Mesodermal cell (in vitro differentiated cells): ENCODE results near the gene DACT3.

Experiments used
- H3K27ac ChIP-seq: 2 replicates; pipeline ENCODE4 v1.7.0; 2013; ENCODE audit warnings: mild to moderate bottlenecking, low read depth, low read length, moderate library complexity; ENCODE audit not compliant: severe bottlenecking
- H3K36me3 ChIP-seq: 2 replicates; pipeline ENCODE4 v1.7.1; 2013; ENCODE audit warnings: mild to moderate bottlenecking, low read length, moderate library complexity; ENCODE audit not compliant: control insufficient read depth, insufficient read depth
- H3K4me1 ChIP-seq: one replicate; pipeline ENCODE4 v1.7.1; 2013; ENCODE audit warnings: mild to moderate bottlenecking, low read length; ENCODE audit not compliant: insufficient read depth, control insufficient read depth, poor library complexity, severe bottlenecking
- H3K4me3 ChIP-seq: 2 replicates; pipeline ENCODE4 v1.7.0; 2013; ENCODE audit warnings: low read length, control low read depth, mild to moderate bottlenecking; ENCODE audit not compliant: insufficient read depth, poor library complexity, severe bottlenecking; ENCODE audit errors: extremely low read depth
- H3K9me3 ChIP-seq: 2 replicates; pipeline ENCODE4 v1.7.1; 2013; ENCODE audit warnings: mild to moderate bottlenecking, low read length, moderate library complexity; ENCODE audit not compliant: control insufficient read depth
- whole genome bisulfite sequencing, 2 experiments: methylation state at CpG; one replicate each; pipeline ENCODE4 v1.1.5; 2013; ENCODE audit warnings: missing lambda C conversion rate in 2 of 2; ENCODE audit not compliant: insufficient coverage in 2 of 2; 5-methylcytosine and 5-hydroxymethylcytosine counted together

The DACT3 gene

DNA sequence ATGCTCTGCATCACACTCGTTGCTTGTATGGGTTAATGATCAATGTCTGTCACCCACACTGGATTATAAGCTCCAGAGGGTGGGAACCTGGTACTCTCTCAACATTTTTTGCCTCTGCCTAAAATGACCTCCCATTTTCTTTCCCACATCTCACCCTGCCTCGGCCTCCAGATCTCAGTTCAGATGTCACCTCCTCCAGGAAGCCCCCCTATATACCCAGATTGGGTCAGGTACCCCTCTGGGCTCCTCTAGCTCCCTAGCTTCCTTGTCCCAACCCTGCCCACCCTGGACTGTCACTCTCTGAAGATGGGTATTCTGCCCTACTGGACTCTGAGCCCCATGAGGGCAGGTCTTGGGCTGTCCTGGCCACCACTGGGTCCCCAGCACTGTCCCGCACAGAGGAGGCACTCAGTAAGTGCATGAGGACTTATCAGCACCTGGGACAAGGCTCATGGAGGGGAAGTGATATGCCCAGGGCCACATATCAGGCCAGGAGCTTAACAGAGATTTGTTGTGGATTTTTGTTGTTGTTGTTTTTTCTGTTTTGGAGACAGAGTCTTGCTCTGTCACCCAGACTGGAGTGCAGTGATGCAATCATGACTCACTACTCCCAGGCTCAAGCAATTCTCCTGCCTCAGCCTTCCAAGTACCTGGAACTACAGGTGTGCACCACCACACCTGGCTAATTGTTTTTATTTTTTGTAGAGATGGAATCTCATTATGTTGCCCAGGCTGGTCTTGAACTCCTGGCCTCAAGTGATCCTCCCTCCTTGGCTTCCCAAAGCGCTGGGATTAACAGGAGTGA lies 32.1 kb upstream of the DACT3 start:
- Histone ChIP-seq H3K27ac (no peak overlapping the region), H3K9me3 (no peaks in the 10 kb centered on the region), H3K36me3 (peaks cover 86% of the 10 kb centered on the region), H3K4me3 (no peak overlapping the region), H3K4me1 (peaks cover 8% of the 10 kb centered on the region)
- WGBS, 2 experiments = 96 to 98% methylated on average over 4 of the region's 4 CpGs

- H3K4me1 ChIP-seq = peaks cover 3% of the 10 kb centered on the region
- H3K9me3 ChIP-seq = no peaks in the 10 kb centered on the region
- H3K27ac ChIP-seq = no peak overlapping the region
- 88 to 100% methylated on average over 2 of the region's 2 CpGs for WGBS, 2 experiments
- H3K36me3 ChIP-seq = peaks cover 97% of the 10 kb centered on the region
- H3K4me3 ChIP-seq = no peak overlapping the region
Measured at GRCh38 chr19:46691948-46692347, 31.0 kb upstream of the DACT3 start.

DNA sequence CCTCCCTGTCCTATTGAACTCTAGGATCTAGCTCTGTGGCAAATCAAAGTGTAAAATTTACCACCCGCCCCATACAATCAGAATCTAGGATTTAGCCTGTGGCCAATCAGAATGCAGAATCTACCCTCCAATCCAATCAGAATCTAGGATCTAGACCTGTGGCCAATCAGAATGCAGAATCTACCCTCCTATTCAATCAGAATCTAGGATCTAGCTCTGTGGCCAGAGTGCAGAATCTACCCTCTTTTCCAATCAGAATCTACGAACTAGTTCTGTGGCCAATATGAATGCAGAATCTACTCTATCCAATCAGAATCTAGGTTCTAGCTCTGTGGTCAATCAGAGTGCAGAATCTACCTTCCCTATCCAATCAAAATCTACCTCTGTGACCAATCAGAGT lies 30.1 kb upstream of the DACT3 start:
- Histone ChIP-seq H3K9me3 (no peaks in the 10 kb centered on the region), H3K4me1 (no peaks in the 10 kb centered on the region), H3K27ac (no peak overlapping the region), H3K4me3 (no peak overlapping the region), H3K36me3 (peaks cover 95% of the 10 kb centered on the region)
- 45 to 50% methylated on average over 2 of the region's 2 CpGs for WGBS, 2 experiments

- no peak overlapping the region for H3K4me3 ChIP-seq
- no peak overlapping the region for H3K27ac ChIP-seq
- peaks cover 94% of the 10 kb centered on the region for H3K36me3 ChIP-seq
- H3K9me3 ChIP-seq = no peaks in the 10 kb centered on the region
- H3K4me1 ChIP-seq = no peaks in the 10 kb centered on the region
- WGBS, 2 experiments = 98% methylated on average over 11 to 12 of the region's 14 CpGs
Measured at GRCh38 chr19:46689358-46689757, 28.4 kb upstream of the DACT3 start.

GRCh38 chr19:46687438-46688145 lies 26.6 kb upstream of the DACT3 start:
- Histone ChIP-seq H3K36me3 (peaks cover 88% of the 10 kb centered on the region), H3K4me3 (no peak overlapping the region), H3K27ac (no peak overlapping the region), H3K9me3 (no peaks in the 10 kb centered on the region), H3K4me1 (no peaks in the 10 kb centered on the region)
- WGBS, 2 experiments = 94 to 95% methylated on average over 5 to 6 of the region's 6 CpGs

- peaks cover 83% of the 10 kb centered on the region for H3K36me3 ChIP-seq
- no CpG with 5 or more reads among the region's 3 CpGs for WGBS, 2 experiments
Measured at GRCh38 chr19:46685189-46685588, 24.2 kb upstream of the DACT3 start.

DNA sequence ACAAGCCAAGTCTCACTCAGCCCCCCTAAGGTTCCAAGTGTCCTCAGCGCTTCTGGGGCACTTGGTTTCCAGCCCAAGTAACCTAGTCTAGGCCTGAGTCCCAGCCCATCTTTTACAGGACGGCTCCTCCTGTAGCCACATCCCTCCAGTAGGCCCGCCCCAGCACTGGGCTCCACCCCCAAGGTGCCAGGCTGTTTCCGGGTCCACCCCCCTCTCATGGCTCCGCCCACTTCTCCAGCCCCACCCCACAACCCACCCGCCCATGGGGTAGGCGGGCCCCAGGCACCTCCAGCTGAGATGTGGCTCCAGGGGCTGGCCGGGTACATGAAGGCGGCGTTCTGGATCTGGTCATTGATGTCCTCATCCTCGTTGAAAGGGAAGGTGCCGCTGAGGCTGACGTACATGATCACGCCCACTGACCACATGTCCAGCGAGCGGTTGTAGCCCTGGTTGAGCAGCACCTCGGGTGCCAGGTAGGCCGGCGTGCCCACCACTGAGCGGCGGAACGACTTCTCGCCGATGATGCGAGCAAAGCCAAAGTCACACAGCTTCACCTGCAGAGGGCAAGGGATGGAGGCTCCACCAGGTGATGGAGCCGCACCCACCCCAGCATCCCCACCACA lies 17.2 kb upstream of the DACT3 start:
- H3K9me3 ChIP-seq = no peaks in the 10 kb centered on the region
- H3K36me3 ChIP-seq = peaks cover 87% of the 10 kb centered on the region
- H3K4me1 ChIP-seq = no peaks in the 10 kb centered on the region
- H3K27ac ChIP-seq = no peak overlapping the region
- WGBS, 2 experiments = 93 to 94% methylated on average over 16 to 17 of the region's 26 CpGs
- no peak overlapping the region for H3K4me3 ChIP-seq

More at GRCh38 chr19:46685189-46685588, 24.2 kb upstream of the DACT3 start:
- H3K4me3 ChIP-seq = no peak overlapping the region
- no peaks in the 10 kb centered on the region for H3K9me3 ChIP-seq
- H3K4me1 ChIP-seq = no peaks in the 10 kb centered on the region
- no peak overlapping the region for H3K27ac ChIP-seq

GRCh38 chr19:46674416-46675178 lies 13.6 kb upstream of the DACT3 start:
- peaks cover 5% of the 10 kb centered on the region for H3K4me1 ChIP-seq
- no peaks in the 10 kb centered on the region for H3K9me3 ChIP-seq
- no peak overlapping the region for H3K4me3 ChIP-seq
- H3K36me3 ChIP-seq = peaks cover 74% of the 10 kb centered on the region
- 94 to 97% methylated on average over 18 to 21 of the region's 21 CpGs for WGBS, 2 experiments
- H3K27ac ChIP-seq = no peak overlapping the region

DNA sequence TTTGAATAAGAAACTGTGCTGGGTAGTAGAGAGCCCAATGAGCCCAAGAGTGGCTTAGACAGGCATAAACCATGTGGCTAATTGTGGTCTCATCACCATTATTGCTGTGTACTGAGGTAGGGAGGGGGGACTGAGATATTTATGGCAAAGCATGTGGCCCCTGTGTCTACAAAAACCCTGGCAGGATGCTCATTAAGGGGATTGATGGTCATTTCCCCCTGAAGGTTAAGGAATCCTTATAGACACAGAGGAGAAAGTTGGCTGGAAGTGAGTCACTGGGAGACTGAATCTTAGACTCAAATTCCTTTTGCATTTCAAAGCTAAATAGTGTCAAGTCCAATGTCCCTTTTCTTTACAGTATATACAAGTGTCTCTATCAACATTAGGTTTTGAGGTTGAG lies 9.8 kb upstream of the DACT3 start:
- Histone ChIP-seq H3K4me1 (peaks cover 5% of the 10 kb centered on the region), H3K27ac (no peak overlapping the region), H3K9me3 (no peaks in the 10 kb centered on the region), H3K4me3 (no peak overlapping the region), H3K36me3 (peaks cover 40% of the 10 kb centered on the region)

DNA sequence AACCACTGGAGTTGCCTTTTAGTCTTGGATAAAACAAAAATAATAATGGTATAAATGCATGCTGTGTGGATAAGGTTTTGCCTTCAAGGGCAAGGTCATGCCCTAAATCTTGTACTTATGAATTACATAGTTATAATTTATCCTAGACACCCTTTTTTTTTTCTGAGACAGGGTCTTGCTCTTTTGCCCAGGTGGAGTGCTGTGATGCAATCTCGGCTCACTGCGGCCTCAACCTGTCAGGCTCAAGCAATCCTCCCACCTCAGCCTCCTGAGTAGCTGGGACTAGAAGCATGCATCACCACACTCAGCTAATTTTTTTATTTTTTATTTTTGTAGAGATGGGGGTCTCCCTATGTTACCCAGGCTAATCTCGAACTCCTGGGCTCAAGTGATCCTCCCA lies 7.7 kb upstream of the DACT3 start:
- 80 to 100% methylated on average over 1 of the region's 3 CpGs for WGBS, 2 experiments
- Histone ChIP-seq H3K9me3 (no peaks in the 10 kb centered on the region), H3K4me3 (no peak overlapping the region), H3K27ac (no peak overlapping the region), H3K36me3 (peaks cover 21% of the 10 kb centered on the region), H3K4me1 (peaks cover 5% of the 10 kb centered on the region)
